ENCODE measurements around the gene E2F7.
"Not testable (repeated sequence)": the region's sequence is repeated elsewhere in the genome, so short reads cannot be mapped to it uniquely, and the experiment has no call there.

Gene E2F7

GRCh38 chr12:77065361-77066204 is at the start of gene E2F7:
Gene E2F7, minus strand, starts transcription at chr12:77065569. Its CDS starts 934 bp downstream, at chr12:77064635.
- DNase-seq, result peak; percentile 75

GRCh38 chr12:77113971-77114370 is 48.6 kb upstream of the E2F7 start:
- no peak for DNase-seq

DNA sequence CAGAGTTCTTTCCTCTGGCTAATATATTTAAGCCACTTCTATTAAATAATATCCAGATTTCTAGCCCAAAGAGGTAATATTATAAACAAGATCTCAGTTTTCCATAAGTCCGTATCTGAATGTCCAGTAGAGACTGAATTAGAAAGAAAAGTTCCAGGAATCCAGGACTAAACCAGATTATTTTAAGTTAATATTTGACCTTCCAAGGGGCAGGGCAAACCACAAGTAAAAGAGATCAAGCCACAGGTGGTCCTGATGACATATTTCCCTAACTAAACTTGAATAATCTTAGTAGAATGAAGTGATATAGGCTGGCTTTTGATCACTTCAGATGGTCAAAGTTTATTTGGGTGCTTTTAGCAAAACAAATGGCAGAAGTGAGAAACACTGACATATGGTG is 43.3 kb upstream of the E2F7 start:
- DNase-seq, result no peak

DNA sequence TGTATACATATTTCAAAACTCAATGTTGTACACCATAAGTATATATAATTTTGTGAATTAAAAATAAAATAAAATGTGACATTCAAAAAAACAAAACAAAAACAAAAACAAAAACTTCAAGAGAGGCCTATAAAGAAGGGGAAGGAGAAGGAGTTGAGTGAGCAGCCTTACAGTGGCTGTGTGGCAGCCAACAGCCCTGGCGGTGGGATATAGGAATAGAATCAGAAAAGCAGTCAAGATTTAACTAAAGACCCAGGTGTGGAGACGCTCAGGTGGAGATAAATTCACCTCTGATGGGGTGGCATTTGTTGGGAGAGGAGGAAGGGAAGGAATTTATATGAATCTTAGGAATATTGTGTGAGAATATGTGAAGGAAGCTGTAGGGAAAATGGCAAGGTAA is 41.8 kb upstream of the E2F7 start:
- DNase-seq, result no peak

- DNase-seq, result no peak
Measured at GRCh38 chr12:77104792-77105191, 39.4 kb upstream of the E2F7 start.

GRCh38 chr12:77104286-77104685 is 38.9 kb upstream of the E2F7 start:
- no peak for DNase-seq

GRCh38 chr12:77102691-77103090 is 37.3 kb upstream of the E2F7 start:
- no peak for DNase-seq

GRCh38 chr12:77102123-77102522 is 36.8 kb upstream of the E2F7 start:
- DNase-seq, result no peak

DNA sequence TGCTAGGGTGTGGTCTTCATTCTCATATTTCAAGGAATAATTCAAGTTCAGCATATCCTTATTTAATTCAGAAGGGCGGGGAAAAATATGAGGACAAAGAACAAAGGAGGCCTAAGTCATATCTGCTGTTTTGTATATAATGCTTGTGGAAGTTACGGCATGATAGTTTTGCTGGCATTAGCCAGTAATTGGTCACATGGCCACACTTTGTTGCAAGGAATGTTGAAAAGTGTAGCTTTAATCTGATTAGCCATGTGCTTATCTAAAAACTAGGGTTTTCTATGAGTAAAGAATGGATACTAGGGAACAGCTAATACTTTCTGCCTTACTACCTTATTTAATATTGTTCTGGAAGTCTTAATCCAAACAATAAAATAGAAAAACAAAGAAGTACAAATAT is 34.4 kb upstream of the E2F7 start:
- no peak for DNase-seq

DNA sequence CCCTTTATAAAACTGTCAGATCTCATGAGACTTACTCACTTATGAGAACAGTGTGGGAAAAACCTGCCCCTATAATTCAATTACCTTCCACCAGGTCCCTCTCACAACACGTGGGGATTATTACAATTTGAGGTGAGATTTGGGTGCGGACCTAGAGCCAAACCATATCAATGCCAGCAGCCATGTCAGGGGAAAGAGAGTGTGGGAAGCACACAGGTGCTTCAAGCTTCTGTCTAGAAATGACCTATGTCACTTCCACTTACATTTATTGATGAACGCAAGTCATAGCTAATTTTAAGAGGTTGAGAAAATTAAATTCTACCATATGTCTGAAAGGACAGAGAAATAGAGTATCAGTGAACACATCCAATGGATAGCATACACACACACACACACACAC is 32.5 kb upstream of the E2F7 start:
- no peak for DNase-seq

DNA sequence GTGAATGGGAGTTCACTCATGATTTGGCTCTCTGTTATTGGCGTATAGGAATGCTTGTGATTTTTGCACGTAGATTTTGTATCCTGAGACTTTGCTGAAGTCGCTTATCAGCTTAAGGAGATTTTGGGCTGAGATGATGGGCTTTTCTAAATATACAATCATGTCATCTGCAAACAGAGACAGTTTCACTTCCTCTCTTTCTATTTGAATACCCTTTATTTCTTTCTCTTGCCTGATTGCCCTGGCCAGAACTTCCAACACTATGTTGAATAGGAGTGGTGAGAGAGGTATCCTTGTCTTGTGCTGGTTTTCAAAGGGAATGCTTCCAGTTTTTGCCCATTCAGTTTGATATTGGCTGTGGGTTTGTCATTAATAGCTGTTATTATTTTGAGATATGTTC is 26.9 kb upstream of the E2F7 start:
- DNase-seq, result not testable (repeated sequence)

DNA sequence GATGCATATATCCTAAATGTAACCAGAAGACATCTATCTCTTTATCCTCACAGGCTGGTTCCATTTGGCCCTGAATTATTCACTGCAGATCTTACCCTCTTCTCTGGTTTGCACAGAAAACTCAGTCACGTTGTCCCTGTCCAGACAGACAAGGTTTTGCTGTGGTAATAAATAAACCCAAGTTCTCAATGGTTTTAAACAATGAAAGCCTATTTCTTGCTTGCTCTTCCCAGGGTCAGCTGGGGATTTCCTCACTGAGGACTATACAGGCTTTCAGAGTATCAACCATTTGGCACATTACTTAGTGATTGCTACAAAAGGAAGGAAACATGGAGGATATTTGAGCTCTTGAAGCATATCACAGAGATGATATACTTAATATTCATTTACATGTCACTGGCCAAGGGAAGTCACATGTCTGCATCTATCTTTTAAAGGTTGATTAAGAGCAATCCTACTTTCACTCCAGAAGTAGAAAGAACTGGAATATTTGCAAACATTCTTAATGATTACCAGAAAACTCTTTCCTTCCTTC is 24.4 kb upstream of the E2F7 start:
- no peak for DNase-seq

DNA sequence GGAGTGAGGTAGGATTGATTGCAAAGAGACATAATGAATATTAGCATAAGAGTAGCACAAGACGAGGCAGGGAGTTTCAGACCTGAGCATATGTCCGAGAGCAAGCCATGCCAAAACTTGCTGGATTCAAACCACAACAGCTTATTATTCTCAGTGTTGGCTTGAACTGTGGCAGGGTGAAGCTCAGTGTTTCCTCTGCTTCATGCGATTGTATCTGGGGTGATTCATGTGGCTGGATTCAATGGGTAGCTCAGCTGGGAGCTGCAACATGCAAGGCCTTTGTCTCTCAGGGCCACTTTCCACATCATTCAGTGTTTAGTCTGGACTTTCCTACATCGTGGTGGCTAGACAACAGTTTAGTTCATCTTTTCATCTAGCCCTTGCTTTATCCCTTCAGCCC is 22.1 kb upstream of the E2F7 start:
- no peak for DNase-seq

- DNase-seq, result no peak
Measured at GRCh38 chr12:77082021-77082420, 16.7 kb upstream of the E2F7 start.

- no peak for DNase-seq
Measured at GRCh38 chr12:77079631-77080030, 14.3 kb upstream of the E2F7 start.

DNA sequence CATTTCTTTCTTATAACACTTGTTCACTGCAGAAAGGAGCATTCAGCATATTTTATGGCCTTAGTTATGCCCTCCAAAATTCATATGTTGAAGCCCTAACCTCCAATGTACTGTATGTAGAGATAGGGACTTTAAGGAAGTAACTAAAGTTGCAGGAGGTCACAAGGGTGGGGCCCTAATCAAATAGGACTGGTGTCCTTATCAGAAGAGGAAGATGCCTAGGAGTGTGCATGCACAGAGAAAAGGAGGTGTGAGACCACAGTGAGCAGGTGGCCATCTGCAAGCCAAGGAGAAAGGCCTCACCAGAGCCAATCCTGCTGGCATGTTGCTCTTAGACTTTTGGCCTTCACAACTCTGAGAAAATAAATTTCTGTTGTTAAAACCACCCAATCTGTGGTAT is 12.9 kb upstream of the E2F7 start:
- DNase-seq, result no peak

GRCh38 chr12:77076886-77077285 is 11.5 kb upstream of the E2F7 start:
- no peak for DNase-seq

DNA sequence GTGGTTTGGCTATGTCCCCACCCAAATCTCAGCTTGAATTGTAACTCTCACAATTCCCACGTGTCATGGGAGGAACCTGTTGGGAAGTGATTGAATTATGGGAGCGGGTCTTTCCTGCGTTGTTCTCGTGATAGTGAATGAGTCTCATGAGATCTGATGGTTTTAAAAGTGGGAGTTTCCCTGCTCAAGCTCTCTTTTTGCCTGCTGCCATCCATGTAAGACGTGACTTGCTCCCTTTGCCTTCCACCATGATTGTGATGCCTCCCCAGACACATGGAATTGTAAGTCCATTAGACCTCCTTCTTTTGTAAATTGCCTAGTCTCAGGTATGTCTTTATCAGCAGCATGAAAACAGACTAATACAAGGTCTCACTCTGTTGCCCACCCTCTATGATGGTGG is 8.5 kb upstream of the E2F7 start:
- DNase-seq, result not testable (repeated sequence)

DNA sequence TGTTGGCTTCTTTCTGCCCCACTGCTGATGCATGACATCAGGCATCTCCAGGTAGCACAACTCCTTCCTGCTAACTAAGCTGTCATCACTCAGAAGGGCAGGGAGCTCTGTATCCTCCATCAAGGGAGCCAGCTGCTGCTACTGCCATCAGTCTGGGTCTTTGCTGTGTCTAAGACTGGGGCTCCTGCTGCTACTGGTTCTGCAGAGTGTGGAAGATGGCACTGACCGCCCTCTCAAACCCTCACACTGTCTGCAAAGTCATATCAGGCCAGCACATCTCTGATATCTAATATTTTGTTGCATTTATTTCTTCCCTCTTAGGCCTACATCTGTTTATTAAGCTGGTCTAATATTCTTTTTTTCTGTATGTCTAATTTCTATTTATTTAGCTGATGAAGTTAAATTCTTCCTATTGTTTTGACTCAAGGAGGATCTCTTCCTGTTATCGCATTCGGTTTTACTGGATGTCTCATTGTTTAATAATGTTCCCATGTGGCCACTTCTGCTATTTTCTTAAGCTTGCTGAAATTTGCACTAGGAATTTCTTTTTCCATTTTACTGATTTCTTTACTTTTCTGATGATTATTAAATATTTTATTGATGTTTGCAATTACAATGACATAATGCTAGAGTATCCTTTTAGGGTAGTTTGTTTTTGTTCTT is 7.6 kb upstream of the E2F7 start:
- DNase-seq, result no peak

- DNase-seq, result no peak
Measured at GRCh38 chr12:77070800-77071449, 5.6 kb upstream of the E2F7 start.

DNA sequence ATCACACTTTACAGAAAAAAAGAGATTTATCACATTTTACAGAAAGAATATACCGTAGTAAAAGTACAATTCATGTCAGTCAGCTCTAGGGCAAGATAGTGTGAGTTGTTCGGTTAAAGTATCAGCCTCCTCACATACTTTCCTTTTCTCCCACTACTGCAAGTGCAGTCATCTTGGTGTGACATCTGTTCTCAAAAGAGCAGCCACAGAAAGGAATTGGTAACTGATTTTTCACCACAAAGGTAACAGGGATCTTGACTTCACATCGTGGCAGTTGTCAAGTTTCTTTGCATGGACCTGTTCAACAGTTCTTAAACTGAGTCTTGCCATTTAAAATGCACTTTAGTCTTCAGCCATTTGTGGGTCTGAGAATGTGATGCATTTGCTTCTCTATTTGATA is 5.0 kb upstream of the E2F7 start:
- no peak for DNase-seq

GRCh38 chr12:77064896-77065360 is 441 bp downstream of the E2F7 start:
- peak; percentile 2 for DNase-seq

DNA sequence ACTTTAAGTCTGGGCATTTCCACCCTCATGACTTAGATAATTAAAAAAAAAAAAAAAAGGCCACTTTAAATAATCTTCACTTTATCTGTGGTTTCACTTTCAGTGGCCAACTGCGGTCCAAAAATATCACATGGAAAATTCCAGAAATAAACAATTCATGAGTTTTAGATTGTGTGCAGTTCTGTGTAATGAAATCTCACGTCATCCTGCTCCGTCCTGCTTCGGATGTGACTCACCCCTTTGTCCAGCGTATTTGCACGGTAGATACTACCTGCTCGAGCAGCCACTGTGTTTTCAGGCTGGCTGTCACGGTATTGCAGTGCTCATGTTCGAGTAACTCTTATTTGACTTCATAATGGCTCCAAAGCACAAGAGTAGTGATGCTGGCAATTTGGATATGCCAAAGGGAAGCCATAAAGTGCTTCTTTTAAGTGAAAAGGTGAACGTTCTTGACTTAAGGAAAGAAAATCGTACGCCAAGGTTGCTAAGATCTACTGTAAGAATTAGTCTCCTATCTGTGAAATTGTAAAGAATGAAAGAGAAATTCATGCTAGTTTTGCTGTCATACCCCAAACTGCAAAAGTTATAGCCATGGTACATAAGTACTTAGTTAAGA is 2.4 kb downstream of the E2F7 start:
- no peak for DNase-seq
